Measurements from ENCODE around the gene SPACA9.

SPACA9 gene

DNA sequence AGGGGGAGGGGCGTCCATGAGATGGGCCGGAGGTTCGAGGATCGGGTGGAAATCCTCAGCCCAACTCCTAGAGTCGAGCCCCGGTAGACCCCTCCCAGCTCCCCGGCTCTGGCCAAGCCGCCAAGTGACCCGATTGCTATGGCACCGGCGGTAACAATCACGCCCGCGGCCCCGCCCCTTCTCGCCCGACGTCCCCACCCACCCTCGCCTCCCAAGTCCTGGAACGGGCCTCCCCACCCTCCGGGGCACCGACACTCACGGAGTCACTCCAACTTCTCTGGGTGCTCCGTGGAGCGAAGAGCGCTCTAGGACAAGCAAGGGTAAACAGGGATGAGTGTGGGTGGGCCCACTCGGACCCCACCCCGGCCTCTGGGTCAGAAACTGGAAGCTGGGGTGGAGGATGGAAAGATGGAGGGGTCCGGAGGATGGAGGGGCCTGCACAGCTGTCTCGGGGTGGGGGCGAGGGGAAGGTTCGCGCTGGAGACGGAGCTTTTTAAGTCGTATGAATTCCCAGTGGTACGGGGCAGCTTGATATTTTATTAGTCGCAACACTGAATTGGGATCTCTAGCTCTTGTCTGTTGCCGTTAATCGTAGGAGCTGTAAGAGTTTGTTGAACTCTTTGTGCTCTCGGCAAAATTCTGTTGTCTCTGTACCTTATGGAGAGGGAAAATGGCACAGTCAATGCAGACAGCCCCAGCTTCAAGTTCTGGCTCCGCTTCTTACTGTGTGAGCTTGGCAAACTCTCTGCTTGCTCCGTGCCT is at the start of gene SPACA9:
SPACA9 (plus strand) TSS at position 204 of the 762 bp plus-strand sequence. CDS start 5,050 bp downstream, outside the sequence.
- no peak for DNase-seq

DNA sequence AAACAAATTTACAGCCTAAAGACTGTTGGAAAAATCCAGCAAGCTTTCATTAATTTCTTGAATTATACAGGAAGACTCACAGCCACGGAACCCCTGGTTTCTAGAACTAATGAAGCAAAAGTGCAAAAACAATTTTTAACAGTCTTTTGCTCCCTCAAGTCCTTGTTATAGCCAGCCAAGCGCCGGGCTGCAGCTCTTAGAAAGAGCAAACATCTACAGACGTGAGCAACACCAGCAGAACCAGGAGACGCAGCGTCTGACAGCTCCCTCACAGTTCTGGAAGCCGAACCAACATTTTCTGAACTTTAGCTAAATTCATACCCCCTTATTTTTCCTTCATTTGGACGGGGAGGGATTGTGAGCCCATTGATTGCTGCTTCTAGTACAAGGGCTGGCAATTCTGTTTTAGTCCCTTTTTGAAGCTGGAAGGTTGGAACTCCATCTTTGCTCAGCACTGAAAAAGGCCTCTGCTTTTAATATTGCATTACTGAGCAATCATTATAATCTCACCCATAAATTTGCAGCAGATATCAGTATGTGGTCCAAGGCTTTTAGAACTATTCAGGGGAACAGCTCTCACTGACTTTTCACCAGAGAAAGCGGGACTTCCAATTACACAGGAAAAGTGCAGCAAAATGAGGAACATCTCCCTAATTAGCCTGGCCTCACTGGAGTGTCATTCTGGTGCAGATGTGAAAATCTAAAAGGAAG is 46.4 kb upstream of the SPACA9 start:
- DNase-seq, result no peak

DNA sequence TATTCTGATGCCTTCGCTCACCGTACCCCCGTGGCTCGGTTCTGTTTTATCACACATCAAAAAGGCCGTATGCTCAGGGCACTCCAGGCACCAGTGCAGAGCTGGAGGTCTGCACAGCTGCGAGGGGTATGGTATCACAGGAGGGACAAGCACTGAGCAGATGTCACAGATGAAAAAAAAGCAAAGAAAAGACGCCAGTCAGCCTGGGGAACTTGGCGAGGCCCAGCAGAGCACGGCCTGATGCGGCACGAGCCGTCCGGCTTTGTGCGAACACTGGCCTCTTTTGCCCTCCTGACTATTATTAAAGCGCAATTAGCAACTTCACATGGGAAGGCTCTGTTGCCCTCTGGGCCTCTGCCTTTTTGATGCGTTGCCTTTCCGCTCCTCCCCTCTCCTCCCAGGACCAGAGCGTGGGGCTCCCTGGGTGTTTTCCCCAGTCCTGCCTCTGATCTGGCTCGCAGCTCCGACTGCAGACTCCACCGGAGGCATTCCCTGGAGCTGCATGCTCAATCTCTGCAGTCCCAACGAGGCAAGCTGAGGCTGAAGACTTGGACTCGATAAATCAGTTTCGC is 45.1 kb upstream of the SPACA9 start:
- no peak for DNase-seq

DNA sequence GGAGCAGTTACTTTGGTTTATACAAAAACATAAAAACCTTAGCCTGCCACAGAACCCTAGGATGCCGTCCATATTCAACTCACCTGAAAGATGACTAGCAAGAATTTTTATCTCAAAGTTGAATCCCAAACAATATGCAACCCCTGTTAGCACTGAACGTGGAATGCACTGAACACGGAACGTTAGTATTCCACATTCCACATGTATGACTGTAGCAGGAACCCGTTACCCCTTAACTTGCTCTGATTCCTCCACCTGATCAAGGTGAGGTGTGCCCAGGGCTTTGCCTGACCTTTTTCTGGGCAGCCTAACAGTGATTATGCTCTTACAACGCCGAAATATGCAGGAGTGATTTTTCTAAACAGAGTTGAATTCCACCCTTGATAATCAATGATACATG is 44.4 kb upstream of the SPACA9 start:
- DNase-seq, result no peak

DNA sequence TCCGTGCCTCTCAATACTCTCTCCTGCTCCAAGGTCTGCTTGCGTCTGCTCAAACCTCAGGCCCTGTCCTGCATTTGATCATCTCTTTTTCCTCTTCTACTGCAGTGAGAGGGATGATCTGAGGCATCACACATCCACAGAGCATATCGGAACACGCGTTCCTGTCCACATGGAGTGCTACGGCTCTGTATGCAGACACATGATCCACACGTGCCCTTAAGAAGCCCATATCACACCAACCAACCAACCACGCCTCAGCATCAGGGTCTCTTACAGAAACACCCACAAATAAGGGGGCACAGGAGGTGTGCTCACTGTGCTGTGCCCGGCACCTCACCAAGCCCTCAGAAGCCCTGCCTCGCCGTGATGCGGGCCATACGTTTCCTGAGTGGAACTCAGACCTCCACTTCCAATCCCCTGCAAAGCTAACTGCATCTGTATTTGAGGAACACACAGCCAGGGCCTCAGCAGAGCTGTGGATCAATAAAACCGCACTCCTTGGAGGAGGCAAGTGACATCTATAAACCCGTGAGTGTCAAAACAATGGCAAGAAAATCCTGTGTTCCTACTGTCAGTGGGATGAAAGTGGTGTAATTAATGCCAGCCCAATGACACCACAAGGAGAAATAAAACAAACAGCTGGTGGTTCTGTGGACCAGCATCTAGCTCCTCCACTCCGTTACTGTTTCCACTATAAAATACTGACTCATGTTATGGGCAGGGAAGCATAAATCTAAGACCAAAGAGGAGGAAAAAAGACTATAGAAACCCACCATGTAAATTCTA is 41.0 kb upstream of the SPACA9 start:
- no peak for DNase-seq

DNA sequence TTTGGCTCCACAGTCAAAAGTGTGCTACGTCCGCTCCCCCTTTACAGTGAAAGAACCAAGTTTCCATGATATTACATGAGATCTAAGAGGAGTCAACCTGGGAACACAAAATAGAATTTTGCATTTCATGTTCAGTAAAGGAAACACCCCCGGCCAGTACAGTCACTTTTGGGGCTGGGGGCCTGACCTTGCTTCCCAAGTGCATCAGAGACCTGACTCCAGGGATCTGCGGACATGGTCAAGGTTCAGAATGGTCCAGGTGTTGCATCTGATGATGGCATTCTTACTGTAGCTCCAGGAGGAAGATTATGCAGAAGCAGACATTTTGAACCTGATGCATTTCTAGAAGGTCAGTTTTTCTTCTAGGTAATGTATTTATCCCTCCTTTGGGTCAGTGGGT is 40.4 kb upstream of the SPACA9 start:
- no peak for DNase-seq

DNA sequence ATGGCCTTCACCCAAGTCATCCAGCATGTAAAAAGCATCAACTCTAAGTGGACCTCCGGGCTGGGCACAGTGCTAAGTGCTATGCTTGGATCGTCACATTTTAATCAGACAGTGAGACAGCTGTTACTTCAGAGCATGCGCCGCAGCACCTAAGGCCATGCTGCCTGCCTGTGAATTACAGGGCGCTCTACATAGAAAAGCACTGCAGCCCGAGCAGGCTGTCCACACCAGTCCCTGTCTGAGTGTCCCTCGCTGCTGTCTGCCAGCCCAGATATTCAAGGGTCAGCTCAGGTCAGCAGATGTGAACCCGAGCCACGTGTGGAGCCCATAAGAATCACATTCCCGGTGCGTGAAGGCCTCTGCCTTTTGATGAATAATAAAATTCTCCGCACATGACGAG is 37.7 kb upstream of the SPACA9 start:
- DNase-seq, result no peak

DNA sequence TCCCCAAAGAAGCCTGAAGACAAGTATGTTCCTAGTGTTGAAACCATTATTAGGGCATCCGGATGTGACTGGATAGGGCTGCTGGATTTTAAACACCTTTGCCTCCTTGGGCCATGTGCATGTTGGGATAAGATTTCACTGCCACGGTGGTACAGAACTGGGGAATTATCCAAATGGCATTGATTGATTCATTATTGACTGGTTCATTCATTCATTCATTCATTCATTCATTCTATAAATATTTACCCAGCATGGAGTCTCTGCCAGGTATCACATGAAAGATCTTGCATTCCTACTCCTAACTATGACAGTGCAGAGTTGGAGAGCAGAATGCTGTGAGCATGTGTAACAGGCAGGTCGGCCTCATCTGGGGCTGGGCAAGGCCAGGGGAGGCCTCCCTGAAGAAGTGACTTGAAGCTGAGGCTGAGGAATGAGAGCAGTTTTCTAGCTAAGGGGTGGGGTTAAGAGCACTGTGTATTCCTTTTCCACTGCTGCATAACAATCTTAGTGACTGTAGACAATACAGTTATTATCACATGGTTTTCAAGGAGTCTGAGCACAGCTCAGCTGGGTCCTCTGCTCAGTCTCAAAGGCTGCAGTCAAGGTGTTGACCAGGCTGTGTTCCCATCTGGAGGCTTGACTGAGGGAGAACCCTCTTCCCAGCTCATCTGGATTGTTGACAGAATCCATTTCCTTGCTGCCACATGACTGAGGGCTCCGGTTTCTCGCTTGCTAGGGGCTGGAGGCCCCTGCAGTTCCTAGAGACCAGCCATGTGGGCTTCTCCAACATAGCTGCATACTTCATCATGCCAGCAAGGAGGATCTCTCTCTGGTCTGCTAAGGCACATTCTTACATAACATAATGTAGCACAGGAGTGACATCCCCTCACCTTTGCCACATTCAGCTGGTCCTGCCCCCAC is 36.3 kb upstream of the SPACA9 start:
- DNase-seq, result no peak

DNA sequence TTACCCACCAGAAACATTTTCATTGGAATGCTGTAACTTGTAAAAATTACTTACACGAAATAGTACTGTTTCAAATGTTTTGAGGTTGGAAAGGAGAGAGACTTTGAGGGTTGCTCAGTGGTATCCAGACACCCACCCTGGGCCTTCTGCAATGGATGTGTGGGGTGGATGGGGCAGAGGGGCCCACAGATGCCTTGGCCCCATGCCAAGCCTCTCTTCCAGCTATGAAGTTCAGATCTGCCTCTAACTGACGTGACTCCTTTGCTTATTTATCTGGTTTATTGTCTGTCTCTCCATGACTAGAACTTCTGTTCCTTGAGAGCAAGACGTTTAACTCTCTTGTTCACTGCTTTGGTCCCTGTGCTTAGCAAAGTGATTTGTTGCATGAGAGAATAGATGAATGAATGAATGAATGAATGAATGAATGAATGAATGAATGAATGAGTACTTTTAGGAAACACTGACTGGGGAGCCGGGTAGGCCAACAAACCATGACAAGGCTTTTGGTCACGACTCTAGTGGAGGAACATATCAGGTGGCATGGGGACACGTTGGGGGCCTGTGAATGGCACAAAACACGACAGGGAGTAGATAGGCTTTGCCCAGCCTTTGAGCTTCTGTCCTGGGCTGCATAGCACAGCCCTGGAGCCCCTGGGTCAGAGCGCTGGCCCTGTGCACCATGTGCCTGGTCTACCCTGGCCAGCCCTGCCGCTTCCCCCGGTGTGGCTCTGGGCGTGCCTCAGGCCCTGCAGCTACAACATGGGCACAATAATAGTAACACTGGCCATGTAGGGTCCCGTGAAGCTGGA is 32.4 kb upstream of the SPACA9 start:
- DNase-seq, result no peak

DNA sequence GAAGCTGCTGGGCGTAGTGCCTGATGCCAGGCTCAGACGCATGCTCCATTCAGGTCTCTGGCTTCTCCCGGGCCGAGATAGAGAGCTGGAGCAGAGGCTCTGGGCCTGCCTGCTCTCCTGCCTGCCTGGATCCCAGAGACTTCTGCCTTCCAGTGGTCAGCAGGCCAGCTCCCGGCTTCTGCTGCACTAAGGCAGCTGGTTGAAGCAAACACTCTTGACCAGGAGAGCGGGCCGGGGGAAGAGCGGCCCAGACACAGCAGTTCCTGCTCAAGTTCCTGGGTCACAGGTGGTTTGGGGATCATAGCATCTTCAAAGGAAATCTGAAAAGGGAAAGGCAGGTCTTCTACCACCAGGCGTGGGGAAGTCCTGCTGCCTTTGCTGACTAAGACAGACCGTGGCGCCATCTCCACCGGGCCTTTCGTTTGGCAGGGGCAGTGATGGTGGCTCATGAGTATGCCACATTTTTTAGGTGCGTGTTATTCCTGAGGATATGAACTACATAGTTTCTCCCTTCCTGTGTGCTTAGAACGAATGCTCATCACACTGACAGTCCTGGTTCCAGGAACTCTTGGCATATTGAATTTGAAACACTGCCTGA is 31.7 kb upstream of the SPACA9 start:
- DNase-seq, result no peak

DNA sequence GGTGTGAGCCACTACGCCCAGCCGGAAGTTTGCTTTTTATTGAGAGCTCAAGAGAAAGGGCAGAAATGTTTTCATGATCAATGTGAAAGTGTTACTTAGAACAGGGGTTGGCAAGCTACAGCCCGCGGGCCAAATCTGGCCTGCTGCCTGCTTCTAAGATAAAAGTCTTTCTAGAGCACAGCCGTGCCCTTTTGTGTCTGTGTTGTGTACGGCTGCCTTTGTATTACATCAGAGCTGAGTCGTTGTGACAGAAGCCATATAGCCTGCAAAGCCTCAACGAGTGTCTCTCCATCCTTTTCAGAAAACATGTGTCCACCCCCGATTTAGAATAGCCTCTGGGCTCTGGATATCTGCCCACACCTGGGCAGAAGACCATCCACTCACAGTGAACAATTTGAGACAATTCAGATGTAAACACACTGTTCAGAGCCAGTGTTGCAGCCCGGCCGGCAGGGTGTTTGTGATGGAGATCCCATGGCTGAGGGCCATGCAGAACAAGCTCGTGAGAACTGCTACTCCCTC is 29.5 kb upstream of the SPACA9 start:
- DNase-seq, result no peak

DNA sequence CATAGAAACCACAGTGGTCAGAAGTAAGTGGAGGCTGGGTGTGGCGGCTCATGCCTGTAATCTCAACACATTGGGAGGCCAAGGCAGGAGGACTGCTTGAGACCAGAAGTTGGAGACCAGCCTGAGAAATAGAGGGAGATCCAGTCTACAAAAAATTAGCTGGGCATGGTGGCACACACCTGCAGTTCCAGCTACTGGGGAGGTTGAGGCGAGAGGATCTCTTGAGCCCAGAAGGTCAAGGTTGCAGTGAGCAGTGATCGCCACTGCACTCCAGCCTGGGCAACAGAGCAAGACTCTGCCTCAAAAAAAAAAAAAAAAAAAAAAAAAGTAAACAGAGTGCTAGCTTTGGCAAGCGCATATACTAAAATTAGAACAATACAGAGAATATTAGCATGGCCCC is 25.2 kb upstream of the SPACA9 start:
- DNase-seq, result no peak

DNA sequence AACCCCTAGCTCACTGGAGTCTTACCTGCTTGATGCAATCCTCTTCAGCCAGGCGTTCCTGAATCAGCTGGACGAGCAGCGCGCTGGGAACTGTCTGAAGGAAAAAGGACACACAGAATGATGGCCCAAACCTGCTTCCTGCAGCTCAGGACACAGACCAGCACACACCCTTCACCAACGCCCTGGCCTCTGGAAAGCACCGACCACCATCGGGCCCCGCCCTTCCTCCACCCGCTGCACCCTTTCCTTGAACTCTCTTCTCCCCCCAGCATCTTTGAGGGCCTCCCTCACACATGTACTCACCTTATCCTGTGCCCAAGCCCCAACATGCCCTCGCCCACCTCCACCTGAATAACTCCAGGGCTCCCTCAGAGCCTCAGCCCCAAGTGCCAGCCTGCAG is 23.9 kb upstream of the SPACA9 start:
- DNase-seq, result no peak

DNA sequence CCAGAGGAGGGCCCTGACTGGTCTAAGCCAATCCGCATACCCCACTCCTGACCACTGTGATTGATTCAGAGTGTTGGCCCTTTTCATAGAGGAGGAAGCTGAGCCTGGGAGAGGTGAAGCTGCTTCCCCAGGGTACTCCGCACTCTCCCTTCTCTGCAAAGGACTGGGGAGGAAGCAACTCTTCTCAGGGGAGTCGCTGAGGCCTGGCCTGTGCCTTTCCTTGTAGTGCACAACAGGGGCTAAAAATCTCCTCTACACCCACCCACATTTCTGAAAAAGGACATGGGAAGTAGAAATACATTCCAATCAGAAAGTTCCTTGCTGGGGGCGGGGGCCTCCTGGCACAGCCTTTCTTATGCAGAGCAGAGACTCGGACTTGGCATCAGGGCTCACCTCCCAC is 22.8 kb upstream of the SPACA9 start:
- DNase-seq, result no peak

DNA sequence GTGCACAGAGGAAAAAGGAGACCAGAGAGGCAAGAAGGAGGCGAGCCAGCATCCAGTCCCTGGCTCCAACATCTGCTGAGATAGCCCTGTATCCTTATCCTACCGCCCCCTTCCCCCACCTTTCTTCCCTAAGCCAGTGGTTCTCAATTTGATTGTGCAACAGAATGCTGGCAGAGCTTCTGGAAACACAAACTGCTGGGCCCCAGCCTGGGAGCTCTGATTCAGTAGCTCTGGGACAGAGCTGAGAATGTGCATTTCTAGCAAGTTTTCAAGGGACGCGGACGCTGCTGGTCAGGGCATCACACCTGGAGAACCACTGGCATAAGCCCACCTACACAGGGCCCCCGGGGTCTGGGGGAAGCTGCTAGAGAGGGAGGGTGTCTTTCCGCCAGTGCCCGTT is 21.7 kb upstream of the SPACA9 start:
- no peak for DNase-seq

DNA sequence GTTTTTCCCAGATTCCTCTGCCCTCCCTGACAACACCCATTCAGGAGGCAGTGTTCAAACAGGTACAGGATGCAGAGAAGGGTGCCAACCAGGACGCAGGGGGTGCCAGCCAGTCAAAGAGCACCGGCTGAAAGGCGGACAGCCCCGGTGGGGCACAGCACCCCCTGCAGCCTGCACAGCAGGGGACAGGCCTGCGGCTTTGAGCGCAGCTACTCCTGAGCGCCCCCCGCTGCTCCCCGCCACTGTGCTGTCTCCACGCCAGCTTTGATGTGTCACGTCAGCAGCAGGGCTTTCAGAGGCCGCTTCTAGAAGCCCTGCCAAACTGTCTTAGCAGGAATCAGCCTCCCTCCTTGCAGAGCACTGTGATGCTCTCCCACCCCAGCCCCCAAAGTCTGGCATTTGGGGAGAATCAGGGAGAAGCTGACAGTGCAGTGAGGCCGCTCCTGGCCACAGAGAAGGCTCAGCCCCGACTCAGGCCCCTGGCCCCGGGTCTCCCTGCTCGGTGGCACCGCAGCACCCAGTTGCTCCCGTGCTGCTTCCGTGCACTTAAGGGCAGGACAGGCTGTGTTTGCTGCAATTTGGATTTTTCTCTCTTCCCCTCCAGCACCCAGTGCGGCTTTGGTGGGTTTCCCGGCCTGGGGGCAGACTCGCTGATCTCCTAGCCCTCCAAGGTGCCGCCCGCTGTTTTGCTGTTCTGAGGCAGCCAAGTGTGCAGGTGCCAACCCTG is 20.9 kb upstream of the SPACA9 start:
- no peak for DNase-seq

DNA sequence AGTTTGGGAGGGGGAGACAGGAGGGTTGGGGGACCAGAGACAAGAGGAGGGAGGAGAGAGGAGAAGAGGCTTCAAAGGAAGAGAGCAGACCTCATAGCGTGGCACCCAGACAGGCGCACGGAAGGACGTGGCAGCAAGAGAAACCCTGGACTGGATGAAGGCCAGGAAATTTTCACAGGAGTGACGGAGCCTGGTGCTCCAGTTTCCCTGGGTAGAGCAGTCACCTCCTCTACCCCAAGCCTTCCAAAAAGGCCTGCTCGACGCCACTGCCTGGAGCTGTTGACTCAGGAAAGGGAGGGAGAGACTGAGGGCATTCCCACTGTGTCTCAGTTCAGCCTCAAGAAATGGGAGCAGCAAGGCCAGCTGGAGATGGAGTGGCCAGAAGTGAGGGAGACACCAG is 19.9 kb upstream of the SPACA9 start:
- no peak for DNase-seq

DNA sequence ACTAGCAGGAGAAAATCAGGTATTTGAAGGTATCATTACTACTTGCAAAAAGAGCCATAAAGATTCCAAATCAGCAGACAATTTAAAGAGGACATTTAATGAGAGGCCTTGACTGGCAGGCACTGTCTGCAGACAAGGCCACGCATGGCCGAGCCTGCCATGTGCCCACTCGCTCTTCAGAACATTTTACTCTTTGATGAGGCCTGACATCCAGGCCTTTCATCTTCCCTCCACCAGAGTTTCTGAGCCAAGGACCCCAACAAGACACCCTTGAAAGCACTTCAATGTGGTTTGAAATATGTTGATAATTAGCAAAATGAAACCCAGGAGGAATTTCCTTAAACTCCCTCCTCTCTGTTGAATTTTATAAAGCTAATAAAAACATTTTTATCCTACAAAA is 17.0 kb upstream of the SPACA9 start:
- no peak for DNase-seq

DNA sequence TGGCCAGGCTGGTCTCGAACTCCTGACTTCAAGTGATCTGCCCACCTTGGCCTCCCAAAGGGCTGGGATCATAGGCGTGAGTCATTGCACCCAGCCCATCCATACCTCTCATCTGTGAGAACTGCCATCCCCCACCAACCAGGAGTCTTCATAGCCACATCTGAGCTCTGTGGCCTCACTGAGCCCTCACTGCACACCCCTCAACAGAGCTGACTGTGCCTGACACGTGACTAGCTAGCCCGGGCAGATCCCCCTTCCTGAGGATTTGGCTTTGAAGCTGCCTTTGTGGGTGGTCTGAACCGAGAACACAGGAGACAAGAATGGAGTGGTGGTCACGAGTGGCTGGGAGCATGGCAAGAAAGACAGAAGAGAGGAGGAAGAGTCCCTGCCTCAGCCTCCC is 16.2 kb upstream of the SPACA9 start:
- DNase-seq, result no peak

DNA sequence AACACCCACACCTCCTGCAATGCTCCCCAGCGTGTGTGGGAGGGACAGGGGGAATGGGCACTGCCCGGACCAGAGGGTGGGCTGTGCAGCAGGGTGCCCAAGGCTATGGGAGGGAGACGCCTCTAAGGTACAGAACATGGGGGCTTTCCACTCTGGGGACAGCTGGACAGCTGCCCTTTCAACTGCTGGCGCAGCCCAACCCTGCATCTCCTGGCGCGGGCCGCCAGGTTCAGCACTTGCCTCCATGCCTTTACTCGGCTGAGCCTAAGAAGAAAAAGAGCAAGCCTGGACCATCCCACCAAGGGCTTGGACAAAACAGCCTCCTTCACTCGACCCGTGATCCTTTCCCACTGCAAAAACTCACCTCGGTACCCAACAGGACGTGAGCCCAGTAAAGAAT is 15.6 kb upstream of the SPACA9 start:
- no peak for DNase-seq
